CD14-positive monocyte (primary cell): ENCODE results near the gene TTYH1. TPM values are rescaled to one million over a fixed set of nuclear protein-coding genes. Genes with fewer than 3 reads are reported as not detected.

Source experiments
- DNase-seq, 3 donors: peaks; one replicate each; pipeline ENCODE4 v3.0.0-alpha.2; 2011 to 2022
- H2AFZ ChIP-seq: 2 replicates; pipeline ENCODE4 v1.6.0; 2012; ENCODE audit warnings: mild to moderate bottlenecking, low read depth, low read length, inconsistent platforms; ENCODE audit not compliant: insufficient read depth, poor library complexity, severe bottlenecking
- H3K27ac ChIP-seq, 2 donors: 1 replicate in 1 of 2; 2 replicates in 1 of 2; pipeline ENCODE4 v1.5.1; 2012 to 2013; ENCODE audit warnings: low read length in 2 of 2, control low read depth in 1 of 2, inconsistent platforms in 1 of 2, low read depth in 1 of 2, mild to moderate bottlenecking in 1 of 2
- H3K27me3 ChIP-seq, 2 donors: one replicate each; pipeline versions ENCODE4 v1.6.0 to v1.6.1; 2011 to 2013; ENCODE audit warnings: low read length in 2 of 2; ENCODE audit not compliant: control insufficient read depth in 2 of 2, insufficient read depth in 2 of 2
- H3K36me3 ChIP-seq, 2 donors: replicated peaks in 1 of 2; 1 replicate in 1 of 2; 2 replicates in 1 of 2; pipeline versions ENCODE4 v1.5.1 to v1.6.1; 2012 to 2013; ENCODE audit warnings: low read length in 2 of 2, control low read depth in 1 of 2, inconsistent platforms in 1 of 2, mild to moderate bottlenecking in 1 of 2; ENCODE audit not compliant: insufficient read depth in 2 of 2, control insufficient read depth in 1 of 2
- H3K4me1 ChIP-seq, 2 donors: 1 replicate in 1 of 2; 2 replicates in 1 of 2; pipeline versions ENCODE4 v1.5.1 to v1.6.1; 2012 to 2013; ENCODE audit warnings: low read length in 2 of 2, control low read depth in 1 of 2, inconsistent platforms in 1 of 2, mild to moderate bottlenecking in 1 of 2, moderate library complexity in 1 of 2; ENCODE audit not compliant: insufficient read depth in 2 of 2, control insufficient read depth in 1 of 2
- H3K4me2 ChIP-seq: replicated peaks from 2 replicates; pipeline ENCODE3; 2012; ENCODE audit warnings: low read length, moderate library complexity, mild to moderate bottlenecking; ENCODE audit not compliant: poor library complexity, severe bottlenecking; ENCODE audit errors: extremely low read depth
- H3K4me3 ChIP-seq, 3 experiments: fragments of 200-600 bp in 1 of 3; sonication (generic) in 1 of 3; replicated peaks in 1 of 3; 1 replicate in 2 of 3; 2 replicates in 1 of 3; pipeline ENCODE4 v1.5.1; 2011 to 2013; ENCODE audit warnings: low read length in 3 of 3, mild to moderate bottlenecking in 3 of 3, control low read depth in 2 of 3, low read depth in 2 of 3, inconsistent platforms in 1 of 3, moderate library complexity in 1 of 3
- H3K79me2 ChIP-seq: 2 replicates; pipeline ENCODE4 v1.6.0; 2012; ENCODE audit warnings: mild to moderate bottlenecking, control low read depth, inconsistent platforms, low read length, moderate library complexity; ENCODE audit not compliant: insufficient read depth
- H3K9ac ChIP-seq: 2 replicates; pipeline ENCODE4 v1.6.0; 2017; ENCODE audit warnings: low read length, mild to moderate bottlenecking; ENCODE audit not compliant: insufficient read depth, poor library complexity, severe bottlenecking
- H3K9me3 ChIP-seq, 2 donors: replicated peaks in 1 of 2; 1 replicate in 1 of 2; 2 replicates in 1 of 2; pipeline versions ENCODE4 v1.5.1 to v1.6.1; 2012 to 2013; ENCODE audit warnings: low read length in 2 of 2, control low read depth in 1 of 2; ENCODE audit not compliant: control insufficient read depth in 1 of 2, insufficient read depth in 1 of 2
- H4K20me1 ChIP-seq: 2 replicates; pipeline ENCODE4 v1.6.0; 2012; ENCODE audit warnings: mild to moderate bottlenecking, low read length, control low read depth, moderate library complexity; ENCODE audit not compliant: insufficient read depth
- H3K27ac Mint-ChIP-seq, 7 donors: one replicate each; pipeline ENCODE4 v1.8.0; 2020; ENCODE audit warnings: mild to moderate bottlenecking in 7 of 7, mixed read lengths in 7 of 7, moderate library complexity in 6 of 7, inconsistent platforms in 2 of 7
- H3K27me3 Mint-ChIP-seq, 3 donors: one replicate each; pipeline ENCODE4 v1.8.0; 2021 to 2022; ENCODE audit warnings: low read depth in 3 of 3, mild to moderate bottlenecking in 3 of 3, mixed read lengths in 3 of 3, moderate library complexity in 3 of 3, inconsistent platforms in 1 of 3
- H3K36me3 Mint-ChIP-seq, 2 donors: one replicate each; pipeline ENCODE4 v1.8.0; 2020; ENCODE audit warnings: mixed read lengths in 2 of 2, inconsistent platforms in 1 of 2, mild to moderate bottlenecking in 1 of 2
- H3K4me1 Mint-ChIP-seq: one replicate; pipeline ENCODE4 v1.8.0; 2020; ENCODE audit warnings: mild to moderate bottlenecking, mixed read lengths
- H3K4me3 Mint-ChIP-seq, 2 donors: one replicate each; pipeline ENCODE4 v1.8.0; 2020; ENCODE audit warnings: mild to moderate bottlenecking in 2 of 2, mixed read lengths in 2 of 2, moderate library complexity in 1 of 2
- H3K9me3 Mint-ChIP-seq, 7 donors: one replicate each; pipeline ENCODE4 v1.8.0; 2020 to 2022; ENCODE audit warnings: mixed read lengths in 7 of 7, mild to moderate bottlenecking in 6 of 7, moderate library complexity in 6 of 7, inconsistent platforms in 2 of 7
- CTCF ChIP-seq: fragments of 200-600 bp; IDR thresholded peaks from one replicate; pipeline ENCODE4 v1.8.0; 2022; ENCODE audit warnings: antibody characterized with exemption, mild to moderate bottlenecking
- WGBS: methylation state at CpG from one replicate; pipeline ENCODE4 v1.1.5; 2013; ENCODE audit warnings: missing lambda C conversion rate; ENCODE audit not compliant: insufficient coverage; 5-methylcytosine and 5-hydroxymethylcytosine counted together
- intact Hi-C, 2 donors: fragments of 100-400 bp; cut with micrococcal nuclease; formaldehyde crosslinking; loops; one replicate each; pipeline versions ENCODE4 v1.15.0 to v1.15.1; 2023
- polyA plus RNA-seq, 3 donors: library from polyadenylated mRNA; depleted of rRNA in 1 of 3; unstranded in 2 of 3; stranded (reverse) in 1 of 3; fragments of 300-500 nt in 2 of 3; fragments of >200 nt in 1 of 3; fragmentation: Illumina TruSeq in 2 of 3; gene quantifications; 1 replicate in 2 of 3; 2 replicates in 1 of 3; pipeline ENCODE4 v1.2.3, GENCODE V29; 2012 to 2021

TTYH1 gene
- polyA plus RNA-seq, 3 donors: not detected

GRCh38 chr19:54459282-54460229, 44.3 kb downstream of the TTYH1 start:
- H3K4me1 Mint-ChIP-seq: peaks cover 30% of the 10 kb centered on the region
- Histone ChIP-seq H3K79me2 (peaks cover 51% of the 10 kb centered on the region), H3K36me3 (peaks cover 76% of the 10 kb centered on the region in 2 donors), H4K20me1 (peaks cover 83% of the 10 kb centered on the region), H3K4me3 (no peak overlapping the region), H3K27me3 (no peaks in the 10 kb centered on the region), H3K4me1 (peaks cover 30 to 36% of the 10 kb centered on the region in 2 donors), H3K9ac (no peak overlapping the region), H3K9me3 (peaks cover 0 to 3% of the 10 kb centered on the region in 2 donors), H2AFZ (no peak overlapping the region), H3K4me2 (no peak overlapping the region), H3K27ac (peak overlapping the region in 1 of 2 donors; percentile 1)
- intact Hi-C loops: no loop called here
- H3K27ac Mint-ChIP-seq: peak overlapping the region in 6 of 7 donors; percentile 1 to 80 (median 50)
- peaks cover 62 to 70% of the 10 kb centered on the region in 2 donors for H3K36me3 Mint-ChIP-seq
- TF ChIP-seq CTCF: no peak
- no peak overlapping the region for H3K4me3 Mint-ChIP-seq
- no peak for DNase-seq
- WGBS: 81% methylated on average over 13 of the region's 16 CpGs
- peaks cover 0 to 7% (median under 1%) of the 10 kb centered on the region in 3 donors for H3K27me3 Mint-ChIP-seq
- peaks cover 0 to 8% (median 4%) of the 10 kb centered on the region in 7 donors for H3K9me3 Mint-ChIP-seq

GRCh38 chr19:54460230-54461005, 45.2 kb downstream of the TTYH1 start:
- TF ChIP-seq CTCF: no peak
- Histone ChIP-seq H3K27ac (no peak overlapping the region), H3K9me3 (peaks cover 0 to 3% of the 10 kb centered on the region in 2 donors), H3K4me2 (no peak overlapping the region), H3K4me1 (peaks cover 33 to 42% of the 10 kb centered on the region in 2 donors), H3K4me3 (no peak overlapping the region), H3K9ac (no peak overlapping the region), H4K20me1 (peaks cover 75% of the 10 kb centered on the region), H3K27me3 (peaks cover 0 to under 1% of the 10 kb centered on the region in 2 donors), H3K79me2 (peaks cover 48% of the 10 kb centered on the region), H3K36me3 (peaks cover 67 to 68% of the 10 kb centered on the region in 2 donors), H2AFZ (no peak overlapping the region)
- intact Hi-C loops: no loop called here
- peak overlapping the region in 1 of 7 donors; percentile 55 for H3K27ac Mint-ChIP-seq
- 81% methylated on average over 19 of the region's 39 CpGs for WGBS
- peaks cover 32% of the 10 kb centered on the region for H3K4me1 Mint-ChIP-seq
- no peak for DNase-seq
- H3K27me3 Mint-ChIP-seq: peaks cover under 1 to 7% (median 5%) of the 10 kb centered on the region in 3 donors
- H3K4me3 Mint-ChIP-seq: no peak overlapping the region
- peaks cover 0 to 9% (median 5%) of the 10 kb centered on the region in 7 donors for H3K9me3 Mint-ChIP-seq
- H3K36me3 Mint-ChIP-seq: peaks cover 53 to 62% of the 10 kb centered on the region in 2 donors
